Peyer's patch (tissue), 4 donors: Measurements from ENCODE around the gene DUOXA1.

Source experiments
- POLR2A ChIP-seq, 2 donors: fragments of 450-650 bp; IDR thresholded peaks; one replicate each; pipeline ENCODE4 v1.5.1; 2017; ENCODE audit warnings: antibody characterized with exemption in 2 of 2, mild to moderate bottlenecking in 2 of 2, moderate library complexity in 2 of 2
- TF ChIP-seq, protein P1 (sequence below), 6 experiments: fragments of 450-650 bp in 4 of 6; fragments of 200-600 bp in 2 of 6; sonication (generic) in 1 of 6; IDR thresholded peaks; one replicate each; pipeline ENCODE4 v1.5.1; 2017 to 2019; ENCODE audit warnings: antibody characterized with exemption in 6 of 6, mild to moderate bottlenecking in 3 of 6, moderate library complexity in 1 of 6

DNA sequence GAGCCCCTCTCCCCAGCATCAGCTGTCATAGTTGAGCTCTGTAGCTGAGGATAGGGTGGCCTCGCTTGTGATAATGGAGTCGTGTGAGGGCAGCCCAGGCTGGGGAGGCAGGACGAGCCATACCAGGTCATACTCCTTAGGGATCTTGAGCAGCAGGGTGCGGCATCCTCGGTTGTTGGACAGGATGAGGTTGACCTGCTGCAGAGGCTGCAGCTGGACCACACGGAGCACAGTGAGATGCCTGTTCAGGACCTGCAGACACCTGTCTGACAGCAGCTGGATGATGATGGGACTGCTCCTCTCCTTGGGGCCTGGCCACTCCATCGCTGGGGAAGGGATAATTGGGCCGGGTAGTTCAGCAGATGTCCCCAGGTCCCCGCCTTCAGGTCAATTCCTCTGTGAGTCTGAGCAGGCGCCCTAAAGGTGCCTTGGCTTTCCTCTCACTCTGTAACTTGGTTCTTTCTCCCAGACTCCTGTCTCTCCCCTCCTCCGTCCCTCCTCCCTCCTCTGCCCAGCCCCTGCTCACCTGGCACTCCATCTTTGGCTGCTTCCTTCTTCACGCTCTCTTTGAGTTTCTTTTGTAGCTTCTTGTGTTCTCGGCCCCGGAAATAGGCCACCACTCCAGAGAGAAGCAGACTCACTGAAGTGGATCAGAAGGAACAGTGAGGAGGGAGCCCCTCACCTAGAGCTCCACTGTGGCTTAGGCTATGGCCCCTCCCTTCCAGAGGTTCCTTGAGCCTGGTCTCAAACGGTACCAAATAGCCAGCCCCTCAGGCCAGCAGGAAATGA, 23.5 kb downstream of the DUOXA1 start:
- TF ChIP-seq, protein P1, sequence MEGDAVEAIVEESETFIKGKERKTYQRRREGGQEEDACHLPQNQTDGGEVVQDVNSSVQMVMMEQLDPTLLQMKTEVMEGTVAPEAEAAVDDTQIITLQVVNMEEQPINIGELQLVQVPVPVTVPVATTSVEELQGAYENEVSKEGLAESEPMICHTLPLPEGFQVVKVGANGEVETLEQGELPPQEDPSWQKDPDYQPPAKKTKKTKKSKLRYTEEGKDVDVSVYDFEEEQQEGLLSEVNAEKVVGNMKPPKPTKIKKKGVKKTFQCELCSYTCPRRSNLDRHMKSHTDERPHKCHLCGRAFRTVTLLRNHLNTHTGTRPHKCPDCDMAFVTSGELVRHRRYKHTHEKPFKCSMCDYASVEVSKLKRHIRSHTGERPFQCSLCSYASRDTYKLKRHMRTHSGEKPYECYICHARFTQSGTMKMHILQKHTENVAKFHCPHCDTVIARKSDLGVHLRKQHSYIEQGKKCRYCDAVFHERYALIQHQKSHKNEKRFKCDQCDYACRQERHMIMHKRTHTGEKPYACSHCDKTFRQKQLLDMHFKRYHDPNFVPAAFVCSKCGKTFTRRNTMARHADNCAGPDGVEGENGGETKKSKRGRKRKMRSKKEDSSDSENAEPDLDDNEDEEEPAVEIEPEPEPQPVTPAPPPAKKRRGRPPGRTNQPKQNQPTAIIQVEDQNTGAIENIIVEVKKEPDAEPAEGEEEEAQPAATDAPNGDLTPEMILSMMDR (IDR thresholded peaks at IDR 0.05): no peak
- no peak for TF ChIP-seq POLR2A (IDR thresholded peaks at IDR 0.05)
